HUDEP-2 (cell line): ENCODE results near the gene LRRD1.
A peak's percentile ranks its signal among the peaks of the same experiment; 100 is the strongest.
"Not testable (repeated sequence)": the region's sequence is repeated elsewhere in the genome, so short reads cannot be mapped to it uniquely, and the experiment has no call there.

ENCODE experiments used
- DNase-seq, 76 experiments: peaks; one replicate each; lab custom pipeline; 2025; ENCODE audit not compliant: unreplicated experiment in 76 of 76; lab: John Stamatoyannopoulos, UW

The LRRD1 gene

DNA sequence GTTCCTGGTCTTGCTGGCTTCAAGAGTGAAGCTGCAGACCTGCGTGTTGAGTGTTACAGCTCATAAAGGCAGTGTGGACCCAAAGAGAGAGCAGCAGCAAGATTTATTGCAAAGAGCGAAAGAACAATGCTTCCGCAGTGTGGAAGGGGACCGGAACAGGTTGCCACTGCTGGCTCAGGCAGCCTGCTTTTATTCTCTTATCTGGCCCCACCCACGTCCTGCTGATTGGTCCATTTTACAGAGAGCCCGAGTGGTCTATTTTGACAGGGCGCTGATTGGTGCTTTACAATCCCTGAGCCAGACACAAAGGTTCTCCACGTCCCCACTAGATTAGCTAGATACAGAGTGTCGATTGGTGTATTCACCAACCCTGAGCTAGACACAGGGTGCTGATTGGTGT lies 36.2 kb downstream of the LRRD1 start:
- not testable (repeated sequence) for DNase-seq

DNA sequence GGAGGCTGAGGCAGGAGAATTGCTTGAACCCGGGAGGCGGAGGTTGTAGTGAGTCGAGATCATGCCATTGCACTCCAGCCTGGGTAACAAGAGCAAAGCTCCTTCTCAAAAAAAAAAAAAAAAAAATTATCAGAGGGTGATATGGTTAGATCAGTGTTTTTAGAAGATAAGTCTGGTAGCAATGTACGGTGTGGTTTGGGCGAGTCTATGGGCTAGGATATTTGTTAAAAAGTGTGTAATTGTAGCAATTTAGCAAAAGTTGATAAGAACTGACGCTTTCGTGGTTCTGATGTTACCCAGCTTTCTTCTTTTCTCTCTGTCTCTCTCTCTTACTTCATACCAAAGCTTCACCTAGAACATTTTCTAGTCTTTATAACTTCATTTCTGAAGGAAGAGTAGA lies 37.8 kb downstream of the LRRD1 start:
- peak in 9 of 76 experiments; percentile 3 to 55 (median 9) for DNase-seq

- peak in 2 of 76 experiments; percentile 0 to 4 for DNase-seq
These were observed 41.4 kb downstream of the LRRD1 start for GRCh38 chr7:92137557-92137956.

- peak in 18 of 76 experiments; percentile 1 to 52 (median 25) for DNase-seq
These were observed 43.7 kb downstream of the LRRD1 start for GRCh38 chr7:92135052-92135889.

- DNase-seq, result peak; percentile 29 to 97 (median 84)
These were observed 44.5 kb downstream of the LRRD1 start, which contains the start of gene CYP51A1 for GRCh38 chr7:92134271-92135051. Gene CYP51A1 (minus strand): TSS chr7:92134477. CDS start chr7:92134364, 113 bp downstream.

- DNase-seq, result peak in 68 of 76 experiments; percentile 3 to 85 (median 56)
These were observed 45.1 kb downstream of the LRRD1 start for GRCh38 chr7:92133737-92134270.

GRCh38 chr7:92133133-92133736 lies 45.7 kb downstream of the LRRD1 start:
- DNase-seq, result no peak

GRCh38 chr7:92131764-92132330 lies 47.1 kb downstream of the LRRD1 start:
- DNase-seq, result no peak

DNA sequence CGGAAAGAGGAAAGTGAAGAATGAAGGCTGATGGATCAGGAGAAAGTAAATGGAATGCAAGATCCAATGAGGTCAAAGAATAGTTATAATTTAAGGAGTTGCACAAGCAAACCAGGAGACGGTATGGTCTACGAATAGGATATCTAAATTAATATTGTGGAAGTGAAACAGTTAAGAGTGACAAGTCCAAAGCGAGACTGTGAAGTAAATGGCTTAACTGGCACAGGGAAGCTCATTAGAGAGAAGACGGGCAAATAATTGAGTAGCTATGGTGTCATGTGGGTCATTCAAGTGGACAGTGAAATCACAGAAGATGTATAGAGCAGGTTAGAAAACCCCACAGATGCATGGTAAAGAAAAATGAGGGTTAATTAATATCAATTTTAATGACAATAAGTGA lies 47.8 kb downstream of the LRRD1 start:
- DNase-seq, result no peak

GRCh38 chr7:92121681-92122080 lies 57.3 kb downstream of the LRRD1 start:
- DNase-seq, result no peak

- no peak for DNase-seq
These were observed 59.7 kb downstream of the LRRD1 start for GRCh38 chr7:92119213-92119759.

DNA sequence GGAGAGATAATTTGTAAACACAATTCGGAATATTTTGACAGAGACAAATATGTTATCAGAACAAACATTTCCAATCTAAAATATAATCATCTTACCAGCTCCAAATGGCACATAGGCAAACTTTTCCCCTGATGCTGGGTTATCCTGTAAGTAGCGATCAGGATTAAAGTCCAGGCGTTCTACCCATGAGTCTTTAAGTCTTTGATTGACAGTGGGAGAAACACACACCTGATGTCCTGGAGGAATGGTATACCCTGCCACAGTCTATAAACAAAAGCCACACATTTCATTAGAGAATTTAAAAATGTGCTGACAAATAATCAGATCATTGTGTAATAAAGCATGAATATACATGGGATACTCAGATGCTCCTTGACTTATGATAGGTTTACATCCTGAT lies 62.0 kb downstream of the LRRD1 start:
- no peak for DNase-seq

DNA sequence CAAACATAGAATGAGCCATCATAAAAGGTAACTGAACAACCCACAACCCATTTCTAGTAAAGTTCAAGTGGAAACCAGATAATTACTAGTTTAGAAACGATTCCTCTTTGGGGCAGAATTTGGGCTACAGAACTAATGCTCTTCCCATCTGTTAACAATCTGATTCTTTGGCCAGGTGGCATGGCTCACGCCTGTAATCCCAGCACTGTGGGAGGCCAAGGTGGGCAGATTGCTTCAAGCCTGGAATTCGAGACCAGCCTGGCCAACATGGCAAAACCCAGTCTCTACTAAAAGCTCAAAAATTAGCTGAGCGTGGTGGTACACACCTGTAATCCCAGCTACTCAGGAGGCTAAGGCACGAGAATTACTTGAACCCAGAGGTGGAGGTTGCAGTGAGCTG lies 63.1 kb downstream of the LRRD1 start:
- DNase-seq, result no peak

DNA sequence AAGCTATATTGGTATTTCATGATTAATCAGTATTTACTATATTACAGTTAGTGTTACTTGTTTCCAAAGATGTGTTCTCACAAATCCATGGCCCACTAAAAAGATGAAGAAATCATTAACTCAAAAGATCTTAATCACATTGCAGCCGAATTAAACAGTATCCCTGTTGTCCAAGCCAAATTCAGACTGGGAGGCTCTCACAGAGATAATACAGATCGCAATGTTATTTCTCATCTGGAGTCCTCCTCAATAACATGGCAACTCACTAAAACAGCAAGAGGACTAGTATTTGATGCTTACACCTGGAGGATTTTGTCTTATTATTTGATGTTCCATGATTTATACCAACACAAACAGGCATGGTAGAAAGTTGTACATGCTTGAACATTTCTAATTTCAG lies 68.1 kb downstream of the LRRD1 start:
- no peak for DNase-seq

DNA sequence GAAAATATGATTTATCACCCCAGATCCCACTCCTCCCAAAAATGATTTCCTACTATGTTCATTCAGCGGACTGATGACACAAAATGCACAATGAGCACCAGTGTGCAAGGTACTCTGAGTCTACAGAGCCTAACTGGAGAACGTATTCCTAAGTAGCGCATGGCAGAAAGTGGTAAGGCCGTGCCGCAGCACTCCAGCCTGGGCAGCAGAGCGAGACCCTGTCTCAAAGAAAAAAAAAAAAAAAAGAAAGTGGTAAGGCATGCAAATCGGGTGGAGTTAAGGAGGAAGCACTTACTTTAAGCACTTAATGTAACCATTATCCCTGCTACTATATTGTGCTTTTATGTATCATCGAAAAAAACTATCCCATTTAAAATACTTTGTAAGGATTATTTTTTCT lies 70.1 kb downstream of the LRRD1 start:
- no peak for DNase-seq

DNA sequence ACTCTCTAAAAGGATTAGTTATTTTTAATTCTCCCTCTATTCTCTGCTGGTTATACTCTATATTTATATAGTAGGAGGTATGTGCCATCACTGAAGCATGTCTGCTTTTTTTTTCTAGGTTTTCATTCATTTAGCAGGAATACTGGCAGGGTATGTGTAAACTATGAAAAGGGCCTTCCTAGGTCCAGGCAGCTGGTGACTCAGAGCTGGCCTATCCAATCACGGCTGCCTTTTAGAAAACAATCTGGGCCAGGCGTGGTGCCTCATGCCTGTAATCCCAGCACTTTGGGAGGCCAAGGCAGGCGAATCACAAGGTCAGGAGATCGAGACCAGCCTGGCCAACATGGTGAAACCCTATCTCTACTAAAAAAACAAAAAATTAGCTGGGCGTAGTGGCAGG lies 76.1 kb downstream of the LRRD1 start:
- not testable (repeated sequence) for DNase-seq

DNA sequence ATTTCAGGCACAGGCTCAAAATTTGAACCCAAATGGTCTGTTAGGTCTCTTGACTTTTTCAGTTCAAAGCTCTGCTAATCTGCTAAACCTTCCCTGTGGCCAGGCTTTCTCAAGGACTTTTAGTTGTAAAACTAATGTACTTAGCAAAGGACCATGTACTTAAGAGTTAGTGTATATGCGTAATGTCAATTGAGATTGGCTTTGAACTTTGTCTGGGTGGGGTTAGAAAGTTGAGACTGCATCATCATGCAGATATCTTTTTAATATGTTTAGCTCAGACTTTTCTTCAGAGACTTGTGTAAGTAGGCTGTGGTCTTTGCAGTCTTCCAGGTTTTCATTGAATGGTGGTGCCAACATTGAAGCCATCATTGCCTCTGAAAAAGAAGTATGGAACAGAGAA lies 78.4 kb downstream of the LRRD1 start:
- DNase-seq, result no peak

DNA sequence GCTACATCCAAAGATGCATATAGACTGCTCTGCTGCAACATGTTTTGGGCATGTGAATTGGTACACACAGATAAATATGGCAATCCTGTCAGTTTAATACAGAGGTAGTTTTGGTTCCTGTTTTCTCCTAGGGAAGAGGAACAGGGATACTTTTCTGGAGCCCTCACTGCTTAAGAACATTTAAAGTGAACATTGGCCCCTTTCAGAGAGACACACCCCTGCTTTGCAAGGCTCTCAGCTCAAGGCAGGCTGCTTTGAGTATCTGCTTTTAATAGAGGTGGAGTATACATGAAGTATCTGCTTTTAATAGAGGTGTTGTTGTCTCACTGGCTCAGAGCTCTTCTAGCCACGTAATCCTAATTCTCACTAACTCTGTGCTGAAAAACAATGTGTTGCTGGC lies 83.6 kb downstream of the LRRD1 start:
- no peak for DNase-seq
